Hematopoietic multipotent progenitor cell treated with erythropoietin and hydrocortisone succinate and interleukin-3 and kit ligand, for 4 days (in vitro differentiated cells): ENCODE measurements around the gene SLC16A5.
A peak's percentile ranks its signal among the peaks of the same experiment; 100 is the strongest.

Experiments
- DNase-seq: peaks from one replicate; pipeline ENCODE4 v3.0.0-alpha.2; 2015

The SLC16A5 gene

GRCh38 chr17:75088465-75089417 lies 987 bp downstream of the SLC16A5 start:
- DNase-seq = peak; percentile 49

DNA sequence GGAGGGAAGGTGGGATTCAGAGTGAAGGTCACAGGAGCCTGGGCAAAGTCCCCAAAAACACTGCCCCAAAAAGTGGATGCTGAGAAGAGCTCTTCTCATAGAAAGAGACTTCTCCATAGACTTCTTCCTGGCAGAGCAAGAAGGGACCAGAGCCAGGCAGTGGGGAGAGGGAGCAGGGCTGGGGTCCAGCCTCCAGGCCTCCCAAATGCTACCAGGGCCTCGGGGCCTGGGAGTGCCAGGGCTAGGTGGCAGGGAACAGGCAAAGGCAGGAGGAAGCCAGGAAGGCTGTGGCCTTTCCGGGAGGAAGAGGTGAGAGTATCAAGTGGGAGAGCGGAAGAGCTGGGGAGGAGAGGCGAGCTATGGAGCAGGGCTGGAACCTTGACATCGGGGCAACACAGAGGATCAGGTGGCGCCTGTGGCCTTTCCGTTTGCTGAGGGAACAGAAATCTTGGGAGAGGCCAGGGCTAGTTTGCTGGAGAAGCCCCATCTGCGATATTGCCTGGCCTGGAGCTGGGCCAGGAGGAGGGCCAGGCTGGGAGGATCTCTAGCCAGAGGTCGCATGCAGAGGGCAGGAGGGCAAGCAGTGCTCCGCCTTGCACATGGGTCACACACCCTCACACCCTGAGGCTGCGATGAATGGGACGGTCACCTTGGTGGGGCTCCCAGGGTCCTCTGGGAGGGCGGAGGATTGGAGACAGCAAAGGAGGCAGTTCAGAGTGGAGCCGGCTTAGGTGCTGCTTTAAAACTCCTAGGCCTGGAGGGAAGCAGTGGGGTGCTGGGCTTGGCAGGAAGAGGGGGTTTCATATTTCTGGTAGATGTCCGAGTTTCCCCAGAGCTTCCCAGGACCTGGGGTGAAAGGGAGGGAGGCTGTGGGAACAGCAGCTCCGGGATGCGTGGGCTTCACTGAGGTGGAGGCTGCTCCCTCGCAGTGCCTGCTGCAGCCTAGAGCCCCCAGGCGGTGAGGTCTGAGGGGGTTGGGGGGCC lies 3.4 kb downstream of the SLC16A5 start:
- DNase-seq = no peak

- peak; percentile 49 for DNase-seq
Observed at GRCh38 chr17:75091855-75092327, 4.1 kb downstream of the SLC16A5 start.

GRCh38 chr17:75093548-75094158 lies 5.9 kb downstream of the SLC16A5 start:
- no peak for DNase-seq

DNA sequence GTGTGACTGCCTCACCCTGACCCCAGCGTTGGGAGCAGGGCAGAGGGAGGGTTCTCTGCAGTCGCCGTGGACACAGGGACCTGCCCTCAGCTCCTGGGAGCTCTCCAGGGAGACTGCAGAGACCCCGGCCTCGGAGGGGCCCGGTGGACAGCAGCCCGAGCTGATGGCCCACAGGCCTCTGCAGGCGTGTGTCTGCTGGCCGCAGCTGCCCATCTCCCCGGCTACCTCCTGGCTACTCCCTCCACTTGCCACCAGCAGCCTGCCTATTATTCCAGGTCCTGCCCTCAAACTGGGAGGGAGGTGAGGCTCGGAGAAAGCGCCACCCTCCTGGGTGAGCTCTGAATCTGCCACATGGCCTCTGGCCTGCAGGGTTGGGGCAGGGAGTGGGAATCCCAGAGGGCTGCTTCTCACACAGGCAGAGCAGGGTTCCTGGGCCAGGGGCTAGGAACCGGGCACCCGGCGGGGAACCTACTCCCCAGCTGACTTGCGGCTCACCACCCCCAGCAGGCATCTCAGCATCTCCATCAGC lies 7.2 kb downstream of the SLC16A5 start:
- DNase-seq = no peak

DNA sequence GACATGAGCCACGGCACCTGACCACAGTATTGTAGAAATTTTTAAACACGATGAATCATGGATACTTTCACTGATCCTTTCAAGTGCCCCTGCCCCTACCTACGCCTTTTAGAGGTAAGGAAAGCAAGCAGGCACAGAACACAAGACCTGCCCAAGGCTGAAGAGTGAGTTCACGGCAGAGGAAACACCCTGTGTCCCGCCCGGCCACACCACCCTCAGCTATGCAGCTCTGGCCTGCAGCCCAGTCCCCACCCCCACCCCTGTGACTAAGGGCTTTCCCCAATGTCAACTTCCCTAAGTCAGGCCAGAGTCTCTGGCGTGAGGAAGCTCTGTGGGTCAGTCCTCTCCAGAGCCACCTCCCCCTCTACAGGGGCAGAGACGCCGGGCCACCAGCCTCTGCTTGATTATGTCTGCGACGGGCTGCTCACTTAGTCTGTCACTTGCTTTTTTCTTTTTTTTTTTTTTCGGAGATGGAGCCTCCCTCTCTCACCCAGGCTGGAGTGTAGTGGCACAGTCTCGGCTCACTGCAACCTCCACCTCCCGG lies 8.4 kb downstream of the SLC16A5 start:
- DNase-seq = peak; percentile 97

- no peak for DNase-seq
Observed at GRCh38 chr17:75097865-75098264, 10.1 kb downstream of the SLC16A5 start.

DNA sequence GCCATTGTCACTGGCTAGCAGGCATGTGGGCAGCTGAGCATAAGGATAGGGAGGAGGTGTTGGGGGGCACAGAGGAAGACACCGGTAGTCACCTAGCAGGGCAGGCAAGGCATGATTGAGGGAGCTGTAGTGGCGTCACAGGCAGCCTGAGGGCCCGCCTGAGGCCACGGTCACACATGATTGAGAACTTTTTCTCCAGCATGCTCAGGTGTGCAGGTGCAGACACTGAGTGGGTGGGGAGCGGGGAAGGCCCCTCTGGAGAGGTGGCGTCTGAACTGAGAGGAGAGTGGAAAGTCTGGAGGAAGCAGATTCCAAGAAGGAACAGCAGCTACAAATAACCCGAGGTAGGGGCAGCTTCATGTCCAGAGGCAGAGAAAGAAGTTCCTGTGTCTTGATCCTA lies 11.1 kb downstream of the SLC16A5 start:
- DNase-seq = no peak

- no peak for DNase-seq
Observed at GRCh38 chr17:75099881-75100595, 12.3 kb downstream of the SLC16A5 start.

DNA sequence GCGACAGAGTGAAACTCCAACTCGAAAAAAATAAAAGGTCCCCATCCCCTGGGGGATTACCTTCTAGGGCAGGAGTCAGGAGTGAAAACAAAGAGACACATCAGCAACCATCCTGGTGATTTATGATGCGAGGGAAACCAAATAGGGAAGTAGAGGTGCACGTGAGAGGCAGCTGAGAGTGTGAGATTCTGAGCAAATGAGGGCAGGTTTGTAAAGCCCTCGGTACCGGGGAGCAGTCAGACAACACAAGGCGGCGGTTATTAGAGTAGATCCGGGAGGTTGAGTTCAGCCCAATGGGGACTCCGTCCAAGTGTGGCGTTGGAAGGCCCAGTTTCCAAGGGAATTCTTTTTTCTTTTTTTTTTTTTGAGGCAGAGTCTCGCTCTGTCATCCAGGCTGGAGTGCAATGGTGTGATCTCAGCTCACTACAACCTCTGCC lies 14.6 kb downstream of the SLC16A5 start:
- peak; percentile 75 for DNase-seq

GRCh38 chr17:75103601-75104554 lies 16.1 kb downstream of the SLC16A5 start:
- no peak for DNase-seq

GRCh38 chr17:75105126-75106080 lies 17.6 kb downstream of the SLC16A5 start:
- peak; percentile 68 for DNase-seq

GRCh38 chr17:75108193-75108592 lies 20.4 kb downstream of the SLC16A5 start:
- no peak for DNase-seq

GRCh38 chr17:75109046-75109406 lies 21.3 kb downstream of the SLC16A5 start:
- DNase-seq = peak; percentile 60

DNA sequence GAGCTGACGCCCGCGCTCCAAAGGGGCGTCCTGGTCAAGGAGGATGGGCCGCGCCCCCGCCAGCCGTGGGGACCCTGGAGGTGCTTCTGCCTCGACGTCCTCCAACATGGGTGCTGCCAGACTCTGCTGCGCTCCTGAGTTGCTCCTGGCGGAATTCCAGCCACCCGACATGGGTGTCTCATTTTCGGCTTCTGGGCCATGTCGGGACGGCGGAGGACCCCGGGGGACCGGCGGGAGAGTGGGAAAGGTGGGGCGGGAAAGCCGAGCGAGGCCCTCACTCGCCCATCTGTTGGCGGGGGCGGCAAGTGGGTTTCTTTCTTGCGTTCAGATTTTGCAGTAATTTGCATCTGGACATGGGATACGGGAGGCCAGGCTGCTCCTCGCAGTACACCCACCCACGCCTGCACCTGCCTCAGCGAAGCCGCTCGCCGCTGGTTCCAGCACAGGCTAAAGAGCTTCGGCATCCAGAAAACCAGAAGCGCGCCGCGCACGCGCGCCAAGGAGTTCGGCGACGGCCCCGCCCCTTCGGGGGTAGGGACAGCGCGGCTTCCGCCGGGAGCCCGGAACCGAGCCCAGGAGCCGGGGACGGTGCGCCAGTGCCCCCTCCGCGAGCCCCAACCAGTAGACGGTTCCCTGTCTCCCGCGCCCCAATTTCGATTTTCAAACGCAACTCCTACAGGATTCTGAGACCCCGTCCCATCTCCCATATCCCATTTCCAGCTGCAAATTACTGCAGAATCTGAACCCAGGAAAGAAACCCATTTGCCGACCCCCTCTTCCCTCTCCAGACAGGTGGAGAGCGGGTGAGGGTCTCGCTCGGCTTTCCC lies 21.9 kb downstream of the SLC16A5 start, which contains the start of gene ARMC7:
ARMC7 (plus strand) TSS at position 563 of the 827 bp plus-strand sequence. CDS start 320 bp downstream, outside the sequence.
- DNase-seq = peak; percentile 95

DNA sequence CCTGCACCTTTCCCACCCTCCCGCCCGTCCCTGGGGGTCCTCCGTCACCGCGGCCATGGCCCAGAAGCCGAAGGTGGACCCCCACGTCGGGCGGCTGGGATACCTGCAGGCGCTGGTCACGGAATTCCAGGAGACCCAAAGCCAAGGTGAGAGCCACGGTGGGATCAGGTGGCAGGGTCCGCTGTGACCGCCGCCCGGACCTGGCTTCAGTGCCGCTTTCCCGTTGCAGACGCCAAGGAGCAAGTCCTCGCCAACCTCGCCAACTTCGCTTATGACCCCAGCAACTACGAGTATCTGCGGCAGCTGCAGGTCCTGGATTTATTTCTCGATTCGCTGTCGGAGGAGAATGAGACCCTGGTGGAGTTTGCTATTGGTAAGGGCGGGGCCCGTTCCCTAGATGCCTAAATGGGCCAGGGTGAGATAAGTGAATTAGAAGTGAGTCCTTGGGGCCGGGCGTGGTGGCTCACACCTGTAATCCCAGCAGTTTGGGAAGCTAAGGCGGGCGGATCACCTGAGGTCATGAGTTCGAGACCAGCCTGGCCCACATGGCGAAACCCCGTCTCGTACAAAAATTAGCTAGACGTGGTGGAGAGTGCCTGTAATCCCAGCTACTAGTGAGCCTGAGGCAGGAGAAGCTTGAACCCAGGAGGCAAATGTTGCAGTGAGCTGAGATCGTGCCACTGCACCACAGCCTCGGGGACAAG lies 22.6 kb downstream of the SLC16A5 start:
- DNase-seq = peak; percentile 69

GRCh38 chr17:75111777-75112335 lies 24.1 kb downstream of the SLC16A5 start:
- DNase-seq = no peak
